PC-3 (cell line): Measurements from ENCODE around the gene RPL29. TPM values are rescaled to one million over a fixed set of nuclear protein-coding genes. Genes with fewer than 3 reads are reported as not detected.

Experiments
- ATAC-seq: fragments of 200-7000 bp; cut with Tn5 transposase; 2 replicates; pipeline ENCODE4 v1.9.1; 2020; ENCODE audit warnings: mild to moderate bottlenecking, moderate library complexity
- BruUV-seq: library from RNA; stranded (reverse); fragments of 400-500 nt; replicated peaks from 2 replicates; lab custom pipeline; 2021; lab: Mats Ljungman, UMichigan
- CTCF ChIA-PET: fragments of 300-600 bp; sonication (Branson Sonifier 250); formaldehyde crosslinking; loops from one replicate; lab custom pipeline; 2022; ENCODE audit warnings: antibody characterized with exemption; lab: Charles Lee
- POLR2A ChIA-PET: fragments of 300-600 bp; sonication (Branson Sonifier 250); formaldehyde crosslinking; loops from one replicate; lab custom pipeline; 2022; ENCODE audit warnings: antibody characterized with exemption; ENCODE audit not compliant: unreplicated experiment; lab: Charles Lee
- DNase-seq: peaks from one replicate; pipeline ENCODE4 v3.0.0-alpha.2; 2015
- H2AFZ ChIP-seq: fragments of 300-600 bp; sonication (generic); 2 replicates; pipeline ENCODE4 v1.6.0; 2016; ENCODE audit warnings: antibody characterized with exemption, low read length
- H3F3A ChIP-seq: fragments of 300-600 bp; sonication (generic); one replicate; pipeline ENCODE4 v1.6.0; 2017; ENCODE audit warnings: antibody characterized with exemption, low read length, control low read depth, mild to moderate bottlenecking; ENCODE audit not compliant: unreplicated experiment
- H3K27ac ChIP-seq: fragments of 300-600 bp; sonication (generic); 2 replicates; pipeline ENCODE4 v1.5.1; 2016; ENCODE audit warnings: mild to moderate bottlenecking, low read length
- H3K27me3 ChIP-seq: fragments of 300-600 bp; sonication (generic); 2 replicates; pipeline ENCODE4 v1.6.1; 2016; ENCODE audit warnings: low read length, mixed read lengths
- H3K36me3 ChIP-seq: fragments of 300-600 bp; sonication (generic); 2 replicates; pipeline ENCODE4 v1.6.1; 2016; ENCODE audit warnings: low read depth, mixed run types, low read length, mixed read lengths
- H3K4me1 ChIP-seq: fragments of 300-600 bp; sonication (generic); 2 replicates; pipeline ENCODE4 v1.5.1; 2016; ENCODE audit warnings: low read length; ENCODE audit not compliant: insufficient read depth
- H3K4me2 ChIP-seq: fragments of 300-600 bp; sonication (generic); 2 replicates; pipeline ENCODE4 v1.6.0; 2016; ENCODE audit warnings: low read length
- H3K4me3 ChIP-seq: fragments of 300-600 bp; sonication (generic); 2 replicates; pipeline ENCODE4 v1.5.1; 2016; ENCODE audit warnings: mild to moderate bottlenecking, low read length, mixed read lengths
- H3K79me2 ChIP-seq: fragments of 300-600 bp; sonication (generic); 2 replicates; pipeline ENCODE4 v1.6.1; 2017; ENCODE audit warnings: low read length, mixed read lengths
- H3K9ac ChIP-seq: fragments of 300-600 bp; sonication (generic); 2 replicates; pipeline ENCODE4 v1.6.0; 2016; ENCODE audit warnings: mild to moderate bottlenecking, low read length
- H3K9me2 ChIP-seq: fragments of 300-600 bp; sonication (generic); replicated peaks from 2 replicates; pipeline ENCODE4 v1.6.1; 2016; ENCODE audit warnings: mixed run types, low read length, mixed read lengths
- H3K9me3 ChIP-seq: fragments of 300-600 bp; sonication (generic); 2 replicates; pipeline ENCODE4 v1.6.1; 2016; ENCODE audit warnings: low read length, mixed read lengths
- H4K20me1 ChIP-seq: fragments of 300-600 bp; sonication (generic); 2 replicates; pipeline ENCODE4 v1.6.1; 2016; ENCODE audit warnings: low read length, mixed read lengths
- CTCF ChIP-seq: fragments of 300-600 bp; sonication (generic); conservative IDR thresholded peaks from 2 replicates; pipeline ENCODE4 v1.5.1; 2017; ENCODE audit warnings: antibody characterized with exemption, low read depth, mild to moderate bottlenecking, low read length
- EZH2 ChIP-seq: fragments of 300-600 bp; sonication (generic); IDR thresholded peaks from one replicate; pipeline ENCODE4 v1.6.1; 2017; ENCODE audit warnings: antibody characterized with exemption, mild to moderate bottlenecking, low read length; ENCODE audit not compliant: unreplicated experiment
- EZH2phosphoT487 ChIP-seq: fragments of 300-600 bp; sonication (generic); IDR thresholded peaks from 2 replicates; pipeline ENCODE4 v1.6.1; 2018; ENCODE audit warnings: mild to moderate bottlenecking, antibody characterized with exemption, low read length, borderline replicate concordance
- intact Hi-C: fragments of 100-400 bp; cut with micrococcal nuclease; formaldehyde crosslinking; loops from 2 replicates; pipeline ENCODE4 v1.9.0; 2023
- total RNA-seq: library from RNA; depleted of rRNA; stranded (reverse); fragments of >200 nt; gene quantifications from 2 replicates; pipeline ENCODE4 v1.2.3, GENCODE V29; 2014

RPL29 gene
- total RNA-seq, 1 experiment from 2014 or later: 1,807 TPM

GRCh38 chr3:51988286-51989146 is 7.2 kb downstream of the RPL29 start:
- no peak overlapping the region for H3K9ac ChIP-seq
- intact Hi-C loops: no loop called here
- H3K4me1 ChIP-seq: peaks cover 7% of the 10 kb centered on the region
- H4K20me1 ChIP-seq: no peaks in the 10 kb centered on the region
- peaks cover 8% of the 10 kb centered on the region for H3F3A ChIP-seq
- peaks cover 14% of the 10 kb centered on the region for H3K36me3 ChIP-seq
- no peaks in the 10 kb centered on the region for H3K9me3 ChIP-seq
- H3K27ac ChIP-seq: no peak overlapping the region
- no peaks in the 10 kb centered on the region for H3K9me2 ChIP-seq
- TF ChIP-seq EZH2phosphoT487 (no peak), CTCF (no peak), EZH2 (no peak)
- ATAC-seq: no peak
- H3K27me3 ChIP-seq: no peaks in the 10 kb centered on the region
- ChIA-PET CTCF (no interaction called here), POLR2A (no interaction called here)
- no peak overlapping the region for H2AFZ ChIP-seq
- H3K79me2 ChIP-seq: peaks cover 28% of the 10 kb centered on the region
- BruUV-seq: no TSS peak
- H3K4me3 ChIP-seq: no peak overlapping the region
- no peak for DNase-seq
- H3K4me2 ChIP-seq: no peak overlapping the region

DNA sequence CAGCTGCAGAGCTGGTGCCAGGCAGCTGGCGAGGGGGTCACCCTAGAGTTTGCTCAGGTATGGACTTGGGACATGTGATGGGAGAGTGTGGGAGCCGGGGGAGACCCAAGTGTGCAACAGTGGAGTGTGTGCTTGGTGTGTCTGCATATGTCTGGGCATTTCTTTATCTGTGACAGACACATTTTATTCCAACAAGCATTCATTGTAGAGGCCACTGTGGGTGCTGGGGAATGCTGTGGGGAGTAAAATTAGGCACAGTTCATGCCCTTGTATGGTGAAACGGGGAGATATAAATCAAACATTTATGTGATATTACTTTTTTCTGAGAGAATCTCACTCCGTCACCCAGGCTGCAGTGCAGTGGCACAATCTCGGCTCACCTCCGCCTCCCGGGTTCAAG is 8.1 kb downstream of the RPL29 start:
- no TSS peak for BruUV-seq
- Histone ChIP-seq H3K27me3 (no peaks in the 10 kb centered on the region), H3K79me2 (peaks cover 23% of the 10 kb centered on the region), H3K4me3 (no peak overlapping the region), H4K20me1 (no peaks in the 10 kb centered on the region), H3K9me3 (no peaks in the 10 kb centered on the region), H3K36me3 (peaks cover 6% of the 10 kb centered on the region), H3K9me2 (no peaks in the 10 kb centered on the region), H3K27ac (no peak overlapping the region), H2AFZ (no peak overlapping the region), H3K9ac (no peak overlapping the region), H3K4me2 (no peak overlapping the region), H3F3A (peaks cover 4% of the 10 kb centered on the region), H3K4me1 (peaks cover 12% of the 10 kb centered on the region)
- DNase-seq (no peak), ATAC-seq (no peak)
- ChIA-PET CTCF (no interaction called here), POLR2A (no interaction called here)
- TF ChIP-seq CTCF (no peak), EZH2phosphoT487 (no peak), EZH2 (no peak)
- intact Hi-C loops: no loop called here
